ENCODE data around the gene LCE3C.
"Not testable (repeated sequence)": the region's sequence is repeated elsewhere in the genome, so short reads cannot be mapped to it uniquely, and the experiment has no call there.

The LCE3C gene

DNA sequence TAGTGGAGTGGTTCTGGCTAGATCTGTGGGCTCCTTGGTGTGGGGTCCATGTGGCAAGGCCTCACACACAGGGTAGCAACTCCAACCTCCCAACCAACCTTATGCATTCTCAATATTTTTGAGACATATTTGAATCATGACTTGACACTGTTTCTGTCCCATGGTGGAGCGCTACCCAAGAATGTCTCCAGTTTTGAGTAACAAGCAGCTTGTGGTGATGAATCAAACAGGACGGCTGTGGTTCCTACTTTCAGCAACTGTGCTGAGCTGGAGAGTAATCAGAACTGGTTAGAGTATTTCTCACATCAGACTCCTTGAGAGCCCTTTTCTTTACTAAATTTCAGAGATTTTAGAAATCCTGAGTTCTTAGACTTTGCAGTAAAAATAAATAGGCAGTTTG is 22.9 kb upstream of the LCE3C start:
- Histone ChIP-seq H3K27me3 (ENCODE audit: insufficient read depth, low read length) (no peaks in the 10 kb centered on the region), H3K14ac (ENCODE audit: low read length) (no peak overlapping the region), H3K4me2 (ENCODE audit: low read length) (no peak overlapping the region), H4K8ac (ENCODE audit: low read depth, low read length) (no peak overlapping the region), H4K91ac (ENCODE audit: low read depth, low read length) (no peak overlapping the region), H3K36me3 (ENCODE audit: control insufficient read depth in 1 of 2, insufficient read depth in 2 of 2, low read length in 2 of 2) (no peaks in the 10 kb centered on the region), H3K4ac (ENCODE audit: low read depth, low read length) (no peak overlapping the region), H2AK5ac (ENCODE audit: low read length) (no peak overlapping the region), H3K9ac (ENCODE audit: low read length) (no peak overlapping the region), H4K12ac (ENCODE audit: low read depth, low read length) (no peak overlapping the region), H2BK5ac (ENCODE audit: low read depth, low read length, poor library complexity) (no peak overlapping the region), H2BK120ac (ENCODE audit: insufficient read depth, low read length, poor library complexity) (no peak overlapping the region), H3K4me1 (ENCODE audit: control insufficient read depth in 1 of 2, insufficient read depth in 2 of 2, low read length in 2 of 2) (no peaks in the 10 kb centered on the region), H3K79me1 (ENCODE audit: low read length) (no peaks in the 10 kb centered on the region), H3K27ac (ENCODE audit: low read depth, low read length) (no peak overlapping the region), H3K18ac (ENCODE audit: low read length) (no peak overlapping the region), H3K9me3 (ENCODE audit: insufficient read depth, low read depth, low read length) (peaks cover 12% of the 10 kb centered on the region), H2BK12ac (ENCODE audit: low read length) (no peak overlapping the region), H3K4me3 (ENCODE audit: low read depth, low read length) (no peak overlapping the region), H2AFZ (ENCODE audit: insufficient read depth, low read length, poor library complexity) (no peak overlapping the region), H3K79me2 (ENCODE audit: control insufficient read depth, insufficient read depth, low read length, poor library complexity) (no peaks in the 10 kb centered on the region), H3K23ac (ENCODE audit: low read length) (no peak overlapping the region)
- peak in 1 of 2 donors; percentile 0 for DNase-seq
- no CpG with 5 or more reads among the region's 2 CpGs for WGBS (ENCODE audit: extremely low coverage, insufficient coverage, insufficient read length)

DNA sequence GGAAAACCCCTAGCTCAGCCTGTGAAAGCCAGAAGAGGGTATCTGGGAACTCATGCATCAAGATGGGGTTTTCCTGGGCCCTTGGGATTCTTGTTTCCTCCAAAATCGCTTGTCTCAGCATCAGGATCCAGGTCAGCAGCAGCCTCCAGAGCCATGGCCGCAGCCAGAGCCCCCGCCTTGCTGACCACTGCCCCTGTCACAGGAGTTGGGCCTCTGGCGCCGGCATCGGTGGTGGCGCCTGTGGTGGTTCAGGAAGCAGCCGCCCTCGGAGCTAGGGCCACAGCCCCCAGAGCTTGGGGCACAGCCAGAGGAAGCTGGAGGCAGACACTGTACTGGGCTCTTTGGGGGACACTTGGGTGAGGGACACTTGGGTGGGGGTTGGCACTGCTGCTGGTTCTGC is 20.5 kb upstream of the LCE3C start:
- not testable (repeated sequence) for H3K4ac ChIP-seq (ENCODE audit: low read depth, low read length); H2AK5ac ChIP-seq (ENCODE audit: low read length); H3K9ac ChIP-seq (ENCODE audit: low read length); H2AFZ ChIP-seq (ENCODE audit: insufficient read depth, low read length, poor library complexity); H3K79me2 ChIP-seq (ENCODE audit: control insufficient read depth, insufficient read depth, low read length, poor library complexity); H3K14ac ChIP-seq (ENCODE audit: low read length); H3K4me2 ChIP-seq (ENCODE audit: low read length); H3K36me3 ChIP-seq (ENCODE audit: control insufficient read depth in 1 of 2, insufficient read depth in 2 of 2, low read length in 2 of 2); H3K4me1 ChIP-seq (ENCODE audit: control insufficient read depth in 1 of 2, insufficient read depth in 2 of 2, low read length in 2 of 2); H3K27ac ChIP-seq (ENCODE audit: low read depth, low read length); H4K91ac ChIP-seq (ENCODE audit: low read depth, low read length); H3K18ac ChIP-seq (ENCODE audit: low read length); H3K27me3 ChIP-seq (ENCODE audit: insufficient read depth, low read length); H4K12ac ChIP-seq (ENCODE audit: low read depth, low read length); H3K79me1 ChIP-seq (ENCODE audit: low read length); H3K4me3 ChIP-seq (ENCODE audit: low read depth, low read length); H2BK5ac ChIP-seq (ENCODE audit: low read depth, low read length, poor library complexity); H4K8ac ChIP-seq (ENCODE audit: low read depth, low read length); H2BK12ac ChIP-seq (ENCODE audit: low read length); DNase-seq; H3K23ac ChIP-seq (ENCODE audit: low read length); H2BK120ac ChIP-seq (ENCODE audit: insufficient read depth, low read length, poor library complexity)
- H3K9me3 ChIP-seq (ENCODE audit: insufficient read depth, low read depth, low read length), result peaks cover 12% of the 10 kb centered on the region
- no CpG with 5 or more reads among the region's 9 CpGs for WGBS (ENCODE audit: extremely low coverage, insufficient coverage, insufficient read length)

DNA sequence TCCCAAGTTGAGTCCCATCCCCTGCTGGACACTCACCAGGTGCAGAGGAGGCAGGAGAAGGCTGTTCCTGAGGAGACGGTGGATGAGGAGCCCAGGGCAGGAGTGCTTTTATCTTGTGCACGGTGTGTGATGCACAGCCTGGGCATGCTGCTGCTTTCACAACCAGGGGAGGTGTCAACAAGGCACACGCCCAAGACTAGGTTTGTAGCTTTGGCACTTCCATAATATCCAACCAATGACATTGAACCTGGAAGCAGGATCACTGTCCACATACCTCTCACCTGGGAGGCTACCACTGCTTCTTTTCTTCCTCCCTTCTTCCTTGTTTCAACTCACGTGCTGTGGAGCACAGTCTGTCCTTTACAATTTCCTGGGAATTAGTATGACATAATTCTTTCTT is 19.6 kb upstream of the LCE3C start, which contains the start of gene LCE3D:
LCE3D (minus strand) TSS at position 84 of the 400 bp plus-strand sequence. CDS start 580 bp downstream, outside the sequence.
- Histone ChIP-seq H3K4me2 (ENCODE audit: low read length) (no peak within 1 kb of the TSS), H3K79me1 (ENCODE audit: low read length) (no peaks in the 10 kb centered on the region), H3K23ac (ENCODE audit: low read length) (no peak within 1 kb of the TSS), H3K36me3 (ENCODE audit: control insufficient read depth in 1 of 2, insufficient read depth in 2 of 2, low read length in 2 of 2) (no peaks in the 10 kb centered on the region), H3K27me3 (ENCODE audit: insufficient read depth, low read length) (no peaks in the 10 kb centered on the region), H2AK5ac (ENCODE audit: low read length) (no peak within 1 kb of the TSS), H3K9me3 (ENCODE audit: insufficient read depth, low read depth, low read length) (peaks cover 12% of the 10 kb centered on the region), H2BK12ac (ENCODE audit: low read length) (no peak within 1 kb of the TSS), H4K91ac (ENCODE audit: low read depth, low read length) (no peak within 1 kb of the TSS), H3K18ac (ENCODE audit: low read length) (no peak within 1 kb of the TSS), H3K14ac (ENCODE audit: low read length) (no peak within 1 kb of the TSS), H3K4me1 (ENCODE audit: control insufficient read depth in 1 of 2, insufficient read depth in 2 of 2, low read length in 2 of 2) (no peaks in the 10 kb centered on the region), H2AFZ (ENCODE audit: insufficient read depth, low read length, poor library complexity) (no peak within 1 kb of the TSS), H3K9ac (ENCODE audit: low read length) (no peak within 1 kb of the TSS), H3K27ac (ENCODE audit: low read depth, low read length) (no peak within 1 kb of the TSS), H2BK5ac (ENCODE audit: low read depth, low read length, poor library complexity) (no peak within 1 kb of the TSS), H3K79me2 (ENCODE audit: control insufficient read depth, insufficient read depth, low read length, poor library complexity) (no peaks in the 10 kb centered on the region), H3K4me3 (ENCODE audit: low read depth, low read length) (no peak within 1 kb of the TSS), H3K4ac (ENCODE audit: low read depth, low read length) (no peak within 1 kb of the TSS), H2BK120ac (ENCODE audit: insufficient read depth, low read length, poor library complexity) (no peak within 1 kb of the TSS), H4K12ac (ENCODE audit: low read depth, low read length) (no peak within 1 kb of the TSS), H4K8ac (ENCODE audit: low read depth, low read length) (no peak within 1 kb of the TSS)
- WGBS (ENCODE audit: extremely low coverage, insufficient coverage, insufficient read length), result no CpG with 5 or more reads among the region's 4 CpGs
- peak; percentile 8 to 13 for DNase-seq

DNA sequence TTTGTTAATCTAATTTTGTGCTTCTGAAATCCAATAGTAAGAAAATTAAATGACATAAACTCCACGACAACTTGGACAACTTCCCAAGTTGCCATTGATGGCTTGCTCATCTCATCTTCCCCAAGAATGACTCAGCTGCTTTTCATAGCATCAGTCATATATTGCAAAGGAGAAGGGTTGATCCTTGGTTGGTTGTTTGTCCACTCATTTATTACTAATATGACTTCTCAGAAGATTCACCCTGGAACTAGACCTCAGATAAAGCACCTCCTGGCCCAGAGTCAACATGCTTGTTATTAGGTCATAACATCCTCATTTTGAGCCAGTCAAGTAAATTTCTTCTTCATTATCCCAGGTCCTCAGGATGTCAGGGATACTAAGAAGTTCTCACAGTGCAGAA is 17.4 kb upstream of the LCE3C start:
- no CpG with 5 or more reads among the region's 1 CpG for WGBS (ENCODE audit: extremely low coverage, insufficient coverage, insufficient read length)
- no peak overlapping the region for H4K12ac ChIP-seq (ENCODE audit: low read depth, low read length)
- no peak overlapping the region for H3K9ac ChIP-seq (ENCODE audit: low read length)
- H4K91ac ChIP-seq (ENCODE audit: low read depth, low read length), result no peak overlapping the region
- no peak overlapping the region for H2AFZ ChIP-seq (ENCODE audit: insufficient read depth, low read length, poor library complexity)
- no peaks in the 10 kb centered on the region for H3K36me3 ChIP-seq (ENCODE audit: control insufficient read depth in 1 of 2, insufficient read depth in 2 of 2, low read length in 2 of 2)
- no peak overlapping the region for H2BK120ac ChIP-seq (ENCODE audit: insufficient read depth, low read length, poor library complexity)
- H3K23ac ChIP-seq (ENCODE audit: low read length), result no peak overlapping the region
- no peaks in the 10 kb centered on the region for H3K79me2 ChIP-seq (ENCODE audit: control insufficient read depth, insufficient read depth, low read length, poor library complexity)
- no peak overlapping the region for H2BK5ac ChIP-seq (ENCODE audit: low read depth, low read length, poor library complexity)
- no peaks in the 10 kb centered on the region for H3K79me1 ChIP-seq (ENCODE audit: low read length)
- no peak overlapping the region for H3K4me2 ChIP-seq (ENCODE audit: low read length)
- no peak overlapping the region for H2AK5ac ChIP-seq (ENCODE audit: low read length)
- H3K4me1 ChIP-seq (ENCODE audit: control insufficient read depth in 1 of 2, insufficient read depth in 2 of 2, low read length in 2 of 2), result no peaks in the 10 kb centered on the region
- no peak overlapping the region for H3K4ac ChIP-seq (ENCODE audit: low read depth, low read length)
- DNase-seq, result no peak
- H3K18ac ChIP-seq (ENCODE audit: low read length), result no peak overlapping the region
- no peak overlapping the region for H3K27ac ChIP-seq (ENCODE audit: low read depth, low read length)
- H3K9me3 ChIP-seq (ENCODE audit: insufficient read depth, low read depth, low read length), result peaks cover 12% of the 10 kb centered on the region
- H3K4me3 ChIP-seq (ENCODE audit: low read depth, low read length), result no peak overlapping the region
- no peaks in the 10 kb centered on the region for H3K27me3 ChIP-seq (ENCODE audit: insufficient read depth, low read length)
- H4K8ac ChIP-seq (ENCODE audit: low read depth, low read length), result no peak overlapping the region
- H3K14ac ChIP-seq (ENCODE audit: low read length), result no peak overlapping the region
- H2BK12ac ChIP-seq (ENCODE audit: low read length), result no peak overlapping the region

Measured in trophoblast cell (in vitro differentiated cells and primary cell).